ENCODE results near the gene TEPSIN. TPM values are rescaled to one million over a fixed set of nuclear protein-coding genes. Genes with fewer than 3 reads are reported as not detected.
A peak's percentile ranks its signal among the peaks of the same experiment; 100 is the strongest.

TEPSIN gene
- total RNA-seq, 1 experiment from 2014 or later: 14.5 TPM

DNA sequence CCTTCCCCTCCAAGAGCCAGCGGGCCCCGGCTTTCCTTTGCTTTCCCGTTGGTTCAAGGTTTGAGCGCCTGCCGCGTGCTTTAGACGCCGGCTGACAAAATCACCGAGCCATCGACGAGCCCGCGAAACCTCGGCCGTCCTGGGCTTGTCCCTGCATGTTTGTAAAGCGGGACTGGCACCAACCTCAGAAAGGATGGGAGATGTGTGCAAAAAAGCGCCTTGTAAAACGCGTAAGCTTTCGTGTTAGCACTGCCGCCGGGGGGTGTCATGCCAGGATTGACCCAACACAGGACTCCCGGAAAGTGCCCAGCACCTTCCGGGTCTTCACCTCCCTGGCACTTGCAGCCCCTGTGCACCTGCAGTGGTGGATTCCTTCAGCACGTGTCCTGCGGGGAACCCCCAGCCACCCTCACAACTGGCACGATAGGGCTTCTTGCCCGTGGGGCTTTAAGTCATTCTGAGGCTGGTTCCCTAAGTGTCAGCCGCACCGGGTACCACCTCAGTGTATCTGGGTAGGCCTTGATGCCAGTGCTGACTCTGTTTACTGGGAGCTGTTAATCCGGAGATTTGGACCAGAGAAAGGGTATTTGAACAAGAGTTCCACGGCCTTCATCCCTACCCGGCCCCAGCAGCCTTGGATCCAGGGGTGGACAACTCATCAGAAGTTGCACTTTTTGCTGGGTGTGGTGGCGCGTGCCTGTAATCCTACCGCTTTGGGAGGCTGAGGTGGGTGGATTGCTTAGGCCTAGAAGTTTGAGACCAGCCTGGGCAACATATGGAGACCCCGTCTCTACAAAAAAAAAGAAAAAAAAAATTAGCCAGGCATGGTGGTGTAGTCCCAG lies 1.1 kb upstream of the TEPSIN start:
- Histone ChIP-seq H3K79me2 (ENCODE audit: low read length) (peaks cover 51% of the 10 kb centered on the region), H3K4me2 (ENCODE audit: low read depth, low read length, poor library complexity, severe bottlenecking) (peak overlapping the region; percentile 94), H3K9me3 (ENCODE audit: low read length) (no peaks in the 10 kb centered on the region), H3K9ac (ENCODE audit: low read length) (peak overlapping the region; percentile 93), H3K27me3 (ENCODE audit: low read length) (no peaks in the 10 kb centered on the region), H3K4me1 (ENCODE audit: low read length) (peaks cover 36% of the 10 kb centered on the region), H3K9me2 (replicated peaks; ENCODE audit: insufficient read depth, low read length) (no peaks in the 10 kb centered on the region), H2AFZ (ENCODE audit: low read length) (no peak overlapping the region), H4K20me1 (ENCODE audit: insufficient read depth, low read depth, low read length) (peaks cover 11% of the 10 kb centered on the region; the same call in 1 of the 2 replicates), H3K27ac (ENCODE audit: low read length) (peak overlapping the region; percentile 43; the same call in 1 of the 2 replicates), H3K4me3 (ENCODE audit: low read length) (peak overlapping the region; percentile 95), H3K36me3 (ENCODE audit: insufficient read depth, low read length) (no peaks in the 10 kb centered on the region)
- peak; percentile 71 for DNase-seq

DNA sequence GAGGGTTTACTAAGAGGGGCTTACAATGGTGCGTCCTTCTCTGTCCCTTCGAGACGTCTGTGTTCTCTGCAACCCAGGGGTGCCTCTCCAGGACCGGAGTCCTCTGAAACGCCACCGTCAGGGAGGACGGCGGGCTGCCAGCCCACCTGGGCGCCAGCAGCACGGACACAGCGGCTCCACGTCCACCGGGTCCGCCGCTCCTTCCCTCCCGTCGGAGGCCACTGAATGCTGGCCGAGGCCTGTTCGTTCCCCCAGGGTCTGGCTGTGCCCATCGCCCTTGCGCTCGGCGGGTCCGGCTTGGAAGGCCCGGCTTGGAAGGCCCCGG lies 403 bp downstream of the TEPSIN start:
- Histone ChIP-seq H3K9me2 (replicated peaks; ENCODE audit: insufficient read depth, low read length) (no peaks in the 10 kb centered on the region), H4K20me1 (ENCODE audit: insufficient read depth, low read depth, low read length) (peaks cover 11% of the 10 kb centered on the region; the same call in 1 of the 2 replicates), H3K27ac (ENCODE audit: low read length) (no peak overlapping the region), H3K4me1 (ENCODE audit: low read length) (peaks cover 31% of the 10 kb centered on the region), H3K4me3 (ENCODE audit: low read length) (peak overlapping the region; percentile 95), H3K27me3 (ENCODE audit: low read length) (no peaks in the 10 kb centered on the region), H3K9ac (ENCODE audit: low read length) (peak overlapping the region; percentile 81), H2AFZ (ENCODE audit: low read length) (peak overlapping the region; percentile 59; the same call in 1 of the 2 replicates), H3K79me2 (ENCODE audit: low read length) (peaks cover 51% of the 10 kb centered on the region), H3K9me3 (ENCODE audit: low read length) (no peaks in the 10 kb centered on the region), H3K36me3 (ENCODE audit: insufficient read depth, low read length) (no peaks in the 10 kb centered on the region), H3K4me2 (ENCODE audit: low read depth, low read length, poor library complexity, severe bottlenecking) (peak overlapping the region; percentile 84)
- DNase-seq: no peak

DNA sequence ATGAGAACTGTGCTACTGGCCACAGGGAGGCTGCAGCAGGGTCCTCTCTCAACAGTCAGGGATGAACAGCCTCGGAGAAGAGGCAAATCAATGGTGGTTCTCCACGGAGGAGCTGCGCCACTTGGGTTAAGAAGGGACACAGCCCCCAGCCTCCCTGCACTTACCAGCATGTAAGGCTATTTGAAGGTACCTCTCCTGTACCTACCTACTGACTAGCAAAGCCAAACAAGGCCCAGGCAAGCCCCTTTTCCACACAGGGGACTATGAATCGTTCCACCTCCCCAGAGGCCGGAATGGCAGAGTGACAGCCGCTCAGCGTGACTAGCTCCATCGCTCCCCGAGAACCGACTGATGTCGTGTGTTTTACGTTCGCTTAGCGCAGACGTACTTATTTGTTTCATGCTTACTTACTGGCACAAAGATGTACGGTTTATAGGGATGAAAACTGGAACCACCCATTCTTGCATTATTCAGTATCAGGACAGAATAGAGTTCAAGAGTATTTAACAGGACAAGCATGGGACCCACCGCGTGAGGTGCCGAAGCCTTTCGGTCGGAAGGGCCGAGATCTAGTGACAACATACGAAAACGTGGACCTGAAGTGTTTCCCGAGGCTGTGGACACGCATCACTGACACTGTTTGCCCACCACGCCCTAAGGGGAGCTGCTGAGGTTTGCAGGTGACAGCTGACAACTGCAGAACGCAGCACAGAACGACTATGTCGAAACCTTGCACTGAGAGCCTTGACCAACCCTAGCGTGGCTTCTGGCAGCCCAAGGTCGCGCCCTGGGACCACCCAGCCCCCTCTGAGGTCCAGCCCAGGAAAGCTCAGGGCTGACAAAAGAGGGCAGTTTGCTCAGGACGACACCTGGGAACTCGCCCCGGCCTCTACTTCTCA lies 1.0 kb downstream of the TEPSIN start:
- H3K4me3 ChIP-seq (ENCODE audit: low read length): peak overlapping the region; percentile 95
- no peak overlapping the region for H2AFZ ChIP-seq (ENCODE audit: low read length)

DNA sequence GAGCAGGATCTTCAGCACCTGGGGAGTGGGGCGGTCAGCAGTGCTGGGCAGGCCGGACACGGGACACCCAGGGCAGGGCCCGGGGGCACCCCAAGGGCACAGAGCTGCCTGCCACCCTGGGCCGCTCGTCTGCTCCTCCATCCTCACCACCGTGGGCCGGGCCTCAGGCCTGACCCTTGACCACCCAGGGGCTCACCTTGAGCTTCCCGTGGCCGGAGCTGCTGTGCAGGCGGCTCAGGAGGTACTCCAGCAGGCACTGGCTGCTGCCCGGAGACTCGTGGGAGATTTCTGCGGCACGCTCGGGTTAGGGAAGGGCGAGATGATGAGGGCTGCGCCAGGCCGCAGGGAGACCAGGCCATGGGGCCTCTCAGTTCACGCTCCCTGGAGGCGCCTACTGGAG lies 2.1 kb downstream of the TEPSIN start:
- Histone ChIP-seq H3K4me1 (ENCODE audit: low read length) (peaks cover 26% of the 10 kb centered on the region), H3K4me2 (ENCODE audit: low read depth, low read length, poor library complexity, severe bottlenecking) (no peak overlapping the region), H3K4me3 (ENCODE audit: low read length) (no peak overlapping the region), H3K9me2 (replicated peaks; ENCODE audit: insufficient read depth, low read length) (no peaks in the 10 kb centered on the region), H3K9ac (ENCODE audit: low read length) (no peak overlapping the region), H3K79me2 (ENCODE audit: low read length) (peaks cover 47% of the 10 kb centered on the region), H3K36me3 (ENCODE audit: insufficient read depth, low read length) (no peaks in the 10 kb centered on the region), H3K9me3 (ENCODE audit: low read length) (no peaks in the 10 kb centered on the region), H4K20me1 (ENCODE audit: insufficient read depth, low read depth, low read length) (peaks cover 5% of the 10 kb centered on the region; the same call in 1 of the 2 replicates), H3K27ac (ENCODE audit: low read length) (no peak overlapping the region), H3K27me3 (ENCODE audit: low read length) (no peaks in the 10 kb centered on the region), H2AFZ (ENCODE audit: low read length) (no peak overlapping the region)
- DNase-seq: no peak

More for the DNA sequence above, 1.0 kb downstream of the TEPSIN start:
- peak overlapping the region; percentile 81 for H3K9ac ChIP-seq (ENCODE audit: low read length)
- no peaks in the 10 kb centered on the region for H3K36me3 ChIP-seq (ENCODE audit: insufficient read depth, low read length)
- DNase-seq: peak; percentile 55
- H3K27me3 ChIP-seq (ENCODE audit: low read length): no peaks in the 10 kb centered on the region
- peak overlapping the region; percentile 84 for H3K4me2 ChIP-seq (ENCODE audit: low read depth, low read length, poor library complexity, severe bottlenecking)
- H4K20me1 ChIP-seq (ENCODE audit: insufficient read depth, low read depth, low read length): peaks cover 11% of the 10 kb centered on the region; the same call in 1 of the 2 replicates
- no peak overlapping the region for H3K27ac ChIP-seq (ENCODE audit: low read length)
- H3K79me2 ChIP-seq (ENCODE audit: low read length): peaks cover 51% of the 10 kb centered on the region
- no peaks in the 10 kb centered on the region for H3K9me3 ChIP-seq (ENCODE audit: low read length)
- H3K9me2 ChIP-seq (replicated peaks; ENCODE audit: insufficient read depth, low read length): no peaks in the 10 kb centered on the region
- peaks cover 31% of the 10 kb centered on the region for H3K4me1 ChIP-seq (ENCODE audit: low read length)

DNA sequence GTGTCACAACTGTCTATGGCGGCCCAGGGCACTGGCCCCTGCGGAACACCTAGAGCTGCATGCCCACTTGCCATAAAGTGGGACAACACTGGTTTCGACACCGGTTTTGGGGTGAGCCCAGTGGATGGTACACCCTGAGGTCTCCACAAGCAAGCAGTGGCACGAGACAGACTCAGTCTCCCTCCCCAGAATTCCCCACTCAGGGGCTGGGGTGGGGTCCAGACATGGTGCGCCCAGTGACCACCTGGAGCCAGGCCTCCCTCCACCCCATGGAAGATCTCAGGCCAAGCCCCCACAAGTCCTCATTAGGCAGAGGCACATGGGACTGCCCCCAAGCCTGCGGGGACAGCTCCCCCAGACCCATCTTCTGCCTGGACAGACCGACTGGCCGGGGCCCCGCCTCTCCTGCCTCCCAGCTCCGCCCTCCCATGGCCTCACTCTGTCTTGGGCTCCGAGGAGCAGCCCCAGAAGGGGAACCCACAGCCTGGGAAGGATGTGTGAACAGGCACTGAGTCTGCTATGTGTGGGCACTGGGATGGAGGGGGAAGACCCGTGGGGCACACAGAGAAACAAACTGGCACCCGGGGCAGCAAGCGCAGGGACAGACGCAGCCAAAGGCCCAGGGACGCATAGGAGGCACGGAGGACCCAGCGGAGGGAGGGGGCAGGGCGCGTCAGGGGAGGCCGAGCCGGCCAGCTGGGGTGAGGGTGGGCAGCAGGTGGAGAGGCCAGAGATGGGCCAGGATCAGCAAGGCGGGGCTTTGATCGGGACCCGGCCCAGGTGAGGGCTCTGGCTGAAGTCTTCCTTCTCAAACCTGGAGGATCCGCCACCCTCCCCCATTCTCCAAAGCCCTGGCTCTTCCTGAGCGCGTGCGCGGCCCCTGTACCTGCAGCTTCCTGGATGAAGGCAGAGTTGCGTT lies 2.8 kb downstream of the TEPSIN start:
- Histone ChIP-seq H3K4me2 (ENCODE audit: low read depth, low read length, poor library complexity, severe bottlenecking) (no peak overlapping the region), H3K9ac (ENCODE audit: low read length) (no peak overlapping the region)

DNA sequence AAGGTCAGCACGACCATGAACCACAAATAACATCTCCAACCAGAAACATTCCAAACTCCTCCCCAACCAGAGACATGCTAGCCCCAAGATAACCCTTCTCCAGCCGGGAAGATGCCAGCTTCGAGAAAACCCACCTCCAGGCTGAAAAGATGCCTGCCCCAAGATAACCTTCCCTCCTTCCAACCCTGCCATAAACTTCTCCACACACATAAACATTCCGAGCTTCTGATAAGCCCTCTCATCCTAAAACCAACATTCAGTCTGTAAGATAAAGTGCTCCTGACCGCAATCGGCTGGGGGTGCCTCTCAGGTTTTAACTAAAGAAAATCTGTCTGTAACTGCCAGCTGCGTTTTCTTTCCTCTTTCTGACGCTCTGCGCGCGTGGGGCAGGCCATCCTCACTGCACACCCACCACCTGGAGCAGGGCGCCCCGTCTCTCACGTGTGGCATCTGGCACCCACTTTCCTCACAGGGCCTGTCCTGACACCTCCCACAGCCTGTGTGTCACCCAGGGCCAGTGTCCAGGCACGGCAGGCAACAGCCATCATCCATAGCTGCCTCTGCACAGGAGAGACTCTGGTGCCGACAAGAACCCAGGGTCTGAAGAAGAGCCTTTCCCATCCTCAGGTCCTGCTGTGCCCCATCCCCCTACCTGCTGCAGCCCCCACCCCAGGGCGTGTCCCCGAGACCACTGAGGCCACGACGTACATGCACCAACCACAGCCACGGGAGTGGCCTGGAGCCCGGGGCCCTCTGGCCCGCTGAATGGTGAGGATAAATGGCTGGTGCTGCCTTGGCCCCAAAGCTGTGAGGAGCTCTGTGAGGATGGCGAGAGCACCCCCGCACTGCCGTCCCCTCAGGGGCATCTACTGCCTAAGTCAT lies 3.7 kb downstream of the TEPSIN start:
- no peaks in the 10 kb centered on the region for H3K27me3 ChIP-seq (ENCODE audit: low read length)
- H3K36me3 ChIP-seq (ENCODE audit: insufficient read depth, low read length): no peaks in the 10 kb centered on the region
- peaks cover 12% of the 10 kb centered on the region for H3K4me1 ChIP-seq (ENCODE audit: low read length)
- no peak overlapping the region for H3K27ac ChIP-seq (ENCODE audit: low read length)
- no peaks in the 10 kb centered on the region for H3K9me2 ChIP-seq (replicated peaks; ENCODE audit: insufficient read depth, low read length)
- no peak for DNase-seq
- no peaks in the 10 kb centered on the region; the same call in 1 of the 2 replicates for H4K20me1 ChIP-seq (ENCODE audit: insufficient read depth, low read depth, low read length)
- no peak overlapping the region for H3K9ac ChIP-seq (ENCODE audit: low read length)
- H3K79me2 ChIP-seq (ENCODE audit: low read length): peaks cover 33% of the 10 kb centered on the region
- H2AFZ ChIP-seq (ENCODE audit: low read length): no peak overlapping the region
- H3K9me3 ChIP-seq (ENCODE audit: low read length): no peaks in the 10 kb centered on the region
- no peak overlapping the region for H3K4me2 ChIP-seq (ENCODE audit: low read depth, low read length, poor library complexity, severe bottlenecking)
- no peak overlapping the region for H3K4me3 ChIP-seq (ENCODE audit: low read length)

More for the DNA sequence above, 2.8 kb downstream of the TEPSIN start:
- DNase-seq: no peak
- no peak overlapping the region for H3K4me3 ChIP-seq (ENCODE audit: low read length)
- peaks cover 42% of the 10 kb centered on the region for H3K79me2 ChIP-seq (ENCODE audit: low read length)
- H3K27ac ChIP-seq (ENCODE audit: low read length): no peak overlapping the region
- H3K27me3 ChIP-seq (ENCODE audit: low read length): no peaks in the 10 kb centered on the region
- H4K20me1 ChIP-seq (ENCODE audit: insufficient read depth, low read depth, low read length): peaks cover 4% of the 10 kb centered on the region; the same call in 1 of the 2 replicates
- no peaks in the 10 kb centered on the region for H3K9me3 ChIP-seq (ENCODE audit: low read length)
- peaks cover 21% of the 10 kb centered on the region for H3K4me1 ChIP-seq (ENCODE audit: low read length)
- no peak overlapping the region for H2AFZ ChIP-seq (ENCODE audit: low read length)
- no peaks in the 10 kb centered on the region for H3K36me3 ChIP-seq (ENCODE audit: insufficient read depth, low read length)
- H3K9me2 ChIP-seq (replicated peaks; ENCODE audit: insufficient read depth, low read length): no peaks in the 10 kb centered on the region

DNA sequence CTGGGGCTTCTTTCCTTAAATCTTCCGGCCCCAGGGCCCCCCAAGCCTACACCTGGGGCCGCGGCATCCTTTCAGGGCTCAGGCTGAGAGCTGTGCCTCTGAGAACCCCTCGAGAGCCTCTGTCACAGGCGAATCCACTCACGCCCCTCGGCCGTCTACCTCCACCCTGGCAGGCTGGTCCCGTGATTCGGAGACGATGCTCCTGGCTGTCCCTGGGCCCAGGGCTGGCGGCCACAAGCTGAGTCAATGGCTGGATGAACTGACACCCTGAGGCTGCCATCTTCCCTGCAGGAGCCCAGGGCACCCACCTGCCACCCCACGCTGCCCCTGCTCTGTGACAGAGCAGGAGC lies 4.4 kb downstream of the TEPSIN start:
- Histone ChIP-seq H3K79me2 (ENCODE audit: low read length) (peaks cover 26% of the 10 kb centered on the region), H3K4me1 (ENCODE audit: low read length) (peaks cover 11% of the 10 kb centered on the region), H3K4me2 (ENCODE audit: low read depth, low read length, poor library complexity, severe bottlenecking) (no peak overlapping the region), H4K20me1 (ENCODE audit: insufficient read depth, low read depth, low read length) (no peaks in the 10 kb centered on the region; the same call in 1 of the 2 replicates), H2AFZ (ENCODE audit: low read length) (no peak overlapping the region), H3K9ac (ENCODE audit: low read length) (no peak overlapping the region), H3K4me3 (ENCODE audit: low read length) (no peak overlapping the region), H3K9me3 (ENCODE audit: low read length) (no peaks in the 10 kb centered on the region), H3K9me2 (replicated peaks; ENCODE audit: insufficient read depth, low read length) (no peaks in the 10 kb centered on the region), H3K27me3 (ENCODE audit: low read length) (no peaks in the 10 kb centered on the region), H3K27ac (ENCODE audit: low read length) (no peak overlapping the region), H3K36me3 (ENCODE audit: insufficient read depth, low read length) (no peaks in the 10 kb centered on the region)
- no peak for DNase-seq

All from Karpas-422 (cell line).